Measurements from ENCODE around the gene CFAP107. TPM values are rescaled to one million over a fixed set of nuclear protein-coding genes. Genes with fewer than 3 reads are reported as not detected.

CFAP107 gene
- total and polyA plus RNA-seq, 2 of the 13 experiments (the other 11 are each of a cell fraction or from before 2014, with no cell fraction given), result not detected

GRCh38 chr1:12738934-12739333, 7.1 kb upstream of the CFAP107 start (continued):
- TF ChIP-seq ZBED4 (CRISPR knock-in tag; IDR thresholded peaks at IDR 0.05; ENCODE audit: borderline replicate concordance) (no peak), SPEN (CRISPR knock-in tag; IDR thresholded peaks at IDR 0.05; ENCODE audit: low read depth) (no peak)

- in situ Hi-C loops (cut with HindIII; ENCODE audit: extremely low pct_ligation_motif_present, low pct_unique_long_range_greater_than_20kb) (no loop called here), intact Hi-C loops (cut with micrococcal nuclease; ENCODE audit: unreplicated experiment) (loop anchor here (2.0 kb wide), 1 partner anchor 71 kb away; no protein-coding TSS in a partner anchor)
- no peaks in the 10 kb centered on the region for H3K9me3 ChIP-seq (ENCODE audit: low read length)
- H3K79me2 ChIP-seq (ENCODE audit: insufficient read depth, low read length), result no peaks in the 10 kb centered on the region
- H3K27ac ChIP-seq (ENCODE audit: extremely low read length, insufficient read depth, low read length), result no peak overlapping the region
- H3K4me2 ChIP-seq (ENCODE audit: low read depth, low read length), result no peak overlapping the region
- 2% methylated on average over 5 of the region's 5 CpGs for WGBS (ENCODE audit: low lambda C conversion rate)
- no peaks in the 10 kb centered on the region for H3K27me3 ChIP-seq (ENCODE audit: control insufficient read depth in 1 of 2, insufficient read depth in 2 of 2, low read length in 2 of 2)
- H2AFZ ChIP-seq (ENCODE audit: low read length), result no peak overlapping the region
- POLR2A ChIA-PET, result no interaction called here
- CTCF ChIA-PET (ENCODE audit: low intra/inter-chr PET ratio, low total read pairs), result no interaction called here
- no peak overlapping the region for H3K4me3 ChIP-seq (replicated peaks in 1 of 3; ENCODE audit: insufficient read depth in 1 of 3, low read depth in 2 of 3, low read length in 3 of 3)
- FAIRE-seq (no peak), ATAC-seq (no peak), DNase-seq (ENCODE audit: low spot score) (no peak)
- TF ChIP-seq MTA3 (CRISPR knock-in tag; IDR thresholded peaks at IDR 0.05) (no peak), ATF7 (IDR thresholded peaks at IDR 0.05) (peak; percentile 94), ATF7 (CRISPR knock-in tag; IDR thresholded peaks at IDR 0.05) (no peak), CREB1 (IDR thresholded peaks at IDR 0.05) (peak; percentile 95), CREB1 (CRISPR knock-in tag; IDR thresholded peaks at IDR 0.05) (no peak)
- H3K4me1 ChIP-seq (ENCODE audit: insufficient read depth, low read length), result no peaks in the 10 kb centered on the region
- H4K20me1 ChIP-seq (ENCODE audit: insufficient read depth, low read length), result no peaks in the 10 kb centered on the region
- no peak overlapping the region for H3K9ac ChIP-seq (ENCODE audit: insufficient read depth, low read depth, low read length)
- no TSS peak for BruUV-seq (replicated peaks)
- H3K36me3 ChIP-seq (replicated peaks in 1 of 2; ENCODE audit: control insufficient read depth in 1 of 2, insufficient read depth in 2 of 2, low read length in 2 of 2), result no peaks in the 10 kb centered on the region
Measured at GRCh38 chr1:12739613-12740012, 6.4 kb upstream of the CFAP107 start.
